AG09309 (cell line): ENCODE results near the gene ID1.

Experiments
- DNase-seq: peaks from one replicate; pipeline ENCODE4 v3.0.0-alpha.2; 2010; ENCODE audit warnings: low read depth
- H3K4me3 ChIP-seq: 2 replicates; pipeline ENCODE4 v1.5.1; 2011; ENCODE audit warnings: mild to moderate bottlenecking, low read depth, low read length, moderate library complexity; ENCODE audit not compliant: control insufficient read depth
- TF ChIP-seq, protein P1 (sequence below): IDR thresholded peaks from 2 replicates; pipeline ENCODE4 v1.5.1; 2011; ENCODE audit warnings: mild to moderate bottlenecking, low read depth, low read length, inconsistent platforms; ENCODE audit not compliant: insufficient read depth, control insufficient read depth; ENCODE audit errors: missing control alignments

Gene ID1

DNA sequence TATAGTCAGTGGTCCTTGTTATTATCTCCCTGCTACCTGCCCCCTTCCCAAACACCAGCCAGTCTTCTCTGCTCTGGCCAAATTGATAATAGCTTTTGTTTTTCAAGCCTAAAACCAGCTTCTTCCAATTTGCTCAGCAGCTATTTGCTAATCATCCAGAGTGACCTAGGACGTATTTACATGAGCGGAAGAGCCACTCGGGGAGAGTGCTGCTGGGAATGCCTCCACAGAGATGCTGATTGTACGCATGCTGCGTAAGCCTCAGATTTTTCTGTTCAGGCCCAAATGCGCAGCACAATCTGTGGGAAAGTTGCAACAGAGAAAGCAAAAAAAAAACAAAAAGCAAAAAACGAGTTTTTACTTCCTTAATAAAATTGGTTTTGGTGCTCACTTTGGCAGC lies 24.4 kb upstream of the ID1 start:
- TF ChIP-seq, protein P1, sequence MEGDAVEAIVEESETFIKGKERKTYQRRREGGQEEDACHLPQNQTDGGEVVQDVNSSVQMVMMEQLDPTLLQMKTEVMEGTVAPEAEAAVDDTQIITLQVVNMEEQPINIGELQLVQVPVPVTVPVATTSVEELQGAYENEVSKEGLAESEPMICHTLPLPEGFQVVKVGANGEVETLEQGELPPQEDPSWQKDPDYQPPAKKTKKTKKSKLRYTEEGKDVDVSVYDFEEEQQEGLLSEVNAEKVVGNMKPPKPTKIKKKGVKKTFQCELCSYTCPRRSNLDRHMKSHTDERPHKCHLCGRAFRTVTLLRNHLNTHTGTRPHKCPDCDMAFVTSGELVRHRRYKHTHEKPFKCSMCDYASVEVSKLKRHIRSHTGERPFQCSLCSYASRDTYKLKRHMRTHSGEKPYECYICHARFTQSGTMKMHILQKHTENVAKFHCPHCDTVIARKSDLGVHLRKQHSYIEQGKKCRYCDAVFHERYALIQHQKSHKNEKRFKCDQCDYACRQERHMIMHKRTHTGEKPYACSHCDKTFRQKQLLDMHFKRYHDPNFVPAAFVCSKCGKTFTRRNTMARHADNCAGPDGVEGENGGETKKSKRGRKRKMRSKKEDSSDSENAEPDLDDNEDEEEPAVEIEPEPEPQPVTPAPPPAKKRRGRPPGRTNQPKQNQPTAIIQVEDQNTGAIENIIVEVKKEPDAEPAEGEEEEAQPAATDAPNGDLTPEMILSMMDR, result no peak
- no peak overlapping the region for H3K4me3 ChIP-seq
- no peak for DNase-seq

GRCh38 chr20:31581391-31581790 lies 23.7 kb upstream of the ID1 start:
- no peak for DNase-seq
- H3K4me3 ChIP-seq, result no peak overlapping the region
- TF ChIP-seq, protein P1, result no peak

DNA sequence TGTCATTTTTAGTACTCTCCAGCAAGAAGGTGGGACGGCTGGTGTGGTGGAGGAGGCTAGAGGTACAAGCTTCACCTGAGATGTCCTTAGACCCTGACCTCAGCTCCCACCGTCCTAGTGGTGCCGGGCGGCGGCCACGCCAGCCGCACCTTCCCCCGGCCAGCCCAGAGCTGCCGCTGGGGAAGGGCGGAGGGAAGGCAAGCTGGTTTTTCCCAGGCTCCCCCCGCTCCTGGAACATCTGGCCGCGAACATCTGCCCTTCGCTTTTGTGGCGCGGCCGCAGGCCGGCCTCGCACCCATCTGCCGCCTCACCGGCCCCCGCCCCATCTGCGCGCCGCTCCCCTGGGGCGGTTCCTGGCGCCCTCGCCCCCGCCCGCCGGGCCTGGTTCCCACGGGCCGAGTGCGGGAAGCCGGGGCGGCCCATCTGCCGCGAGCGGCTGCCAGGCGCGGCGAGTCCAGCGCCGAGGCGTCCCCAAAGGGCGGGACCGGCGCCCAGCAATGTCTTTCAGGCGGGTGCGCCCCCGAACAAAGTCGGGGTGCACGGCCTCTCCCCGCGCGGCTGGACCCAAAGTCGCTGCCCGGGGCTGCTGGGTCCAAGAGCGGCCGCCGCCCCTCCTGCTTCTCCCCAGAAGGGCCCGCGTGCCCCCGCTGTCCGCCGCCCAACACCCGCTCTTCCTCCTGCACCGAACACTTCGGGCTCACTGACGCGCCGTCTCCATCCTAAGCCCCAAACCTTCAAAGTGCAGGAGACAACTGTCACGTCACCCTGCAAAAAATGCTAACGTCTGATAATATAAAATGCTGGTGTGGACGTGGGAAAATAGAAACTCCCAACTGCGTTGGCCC lies 17.3 kb upstream of the ID1 start:
- DNase-seq, result no peak
- TF ChIP-seq, protein P1, result no peak
- H3K4me3 ChIP-seq, result peak overlapping the region; percentile 47

- no peak overlapping the region for H3K4me3 ChIP-seq
- no peak for DNase-seq
- TF ChIP-seq, protein P1, result no peak
These were observed 14.3 kb upstream of the ID1 start for GRCh38 chr20:31590717-31591225.

DNA sequence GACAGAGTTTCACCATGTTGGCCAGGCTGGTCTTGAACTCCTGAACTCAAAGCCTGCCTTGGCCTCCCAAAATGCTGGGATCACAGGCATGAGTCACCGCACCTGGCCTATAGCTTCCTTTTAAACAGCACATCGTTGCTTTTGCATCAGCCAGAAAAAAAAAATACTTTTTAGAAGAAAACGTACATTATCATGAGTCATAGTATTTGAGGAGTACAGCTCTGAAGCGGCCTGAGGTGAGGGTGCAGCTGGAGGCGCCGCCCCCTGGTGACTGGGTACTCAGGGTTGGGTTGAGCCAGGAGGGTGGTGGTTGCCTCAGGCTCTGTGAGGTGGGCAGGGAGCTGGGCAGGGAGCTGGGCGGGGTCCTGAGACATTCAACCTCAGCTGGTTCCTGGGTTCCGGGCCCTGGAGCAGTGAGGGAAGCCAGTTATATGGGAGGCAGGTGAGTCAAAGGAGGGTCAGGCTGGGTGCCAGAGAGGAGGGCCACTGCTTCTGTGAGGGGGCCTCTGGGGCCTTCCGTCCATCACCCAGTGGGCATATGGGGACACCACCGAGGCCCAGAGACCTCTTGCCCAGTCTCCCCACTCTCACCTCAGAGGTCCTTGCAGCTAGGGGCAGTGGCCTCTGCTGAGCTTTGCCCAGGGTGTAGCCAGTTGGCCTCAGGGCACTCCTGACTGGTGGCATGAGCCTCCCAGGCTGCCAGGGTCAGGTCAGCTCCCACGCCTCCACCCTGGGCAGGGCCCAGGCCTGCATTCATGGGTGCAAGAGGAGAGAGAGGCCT lies 11.7 kb upstream of the ID1 start:
- TF ChIP-seq, protein P1, result no peak
- H3K4me3 ChIP-seq, result no peak overlapping the region
- DNase-seq, result no peak

DNA sequence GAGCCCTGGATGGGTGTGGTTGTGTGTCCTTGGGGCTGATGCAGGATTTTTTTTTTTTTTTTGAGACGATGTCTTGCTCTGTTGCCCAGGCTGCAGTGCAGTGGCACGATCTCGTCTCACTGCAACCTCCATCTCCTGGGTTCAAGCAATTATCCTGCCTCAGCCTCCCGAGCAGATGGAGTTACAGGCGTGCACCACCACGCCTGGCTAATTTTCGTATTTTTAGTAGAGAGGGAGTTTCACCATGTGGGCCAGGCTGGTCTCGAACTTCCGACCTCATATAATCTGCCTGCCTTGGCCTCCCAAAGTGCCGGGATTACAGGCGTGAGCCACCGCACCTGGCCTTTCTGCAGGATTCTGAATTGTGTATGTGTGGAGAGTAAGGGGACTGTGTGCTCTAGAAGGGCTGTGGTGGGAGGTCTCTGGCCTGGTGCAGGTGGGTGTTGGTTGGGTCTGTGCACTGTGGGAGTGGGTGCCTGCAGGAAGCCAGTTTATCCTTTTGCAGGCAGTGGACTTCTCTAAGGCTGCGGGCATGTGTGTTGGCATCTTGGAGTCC lies 11.0 kb upstream of the ID1 start:
- no peak overlapping the region for H3K4me3 ChIP-seq
- DNase-seq, result no peak
- TF ChIP-seq, protein P1, result no peak
